GM19238 (cell line): ENCODE measurements around the gene SLC6A18.
"Not testable (repeated sequence)": the region's sequence is repeated elsewhere in the genome, so short reads cannot be mapped to it uniquely, and the experiment has no call there.

Experiments used
- DNase-seq: peaks from one replicate; pipeline ENCODE4 v3.0.0; 2011; ENCODE audit warnings: low spot score; ENCODE audit not compliant: insufficient read length

Gene SLC6A18

GRCh38 chr5:1251678-1252580 lies 26.7 kb downstream of the SLC6A18 start:
- DNase-seq: no peak

- no peak for DNase-seq
Measured at GRCh38 chr5:1252681-1253080, 27.5 kb downstream of the SLC6A18 start.

- DNase-seq: no peak
Measured at GRCh38 chr5:1253456-1254105, 28.4 kb downstream of the SLC6A18 start.

GRCh38 chr5:1254196-1254595 lies 29.0 kb downstream of the SLC6A18 start:
- DNase-seq: no peak

- DNase-seq: no peak
Measured at GRCh38 chr5:1255081-1255561, 29.9 kb downstream of the SLC6A18 start.

GRCh38 chr5:1256776-1257175 lies 31.6 kb downstream of the SLC6A18 start:
- no peak for DNase-seq

GRCh38 chr5:1257363-1257762 lies 32.2 kb downstream of the SLC6A18 start:
- DNase-seq: no peak

GRCh38 chr5:1257841-1258240 lies 32.7 kb downstream of the SLC6A18 start:
- no peak for DNase-seq

GRCh38 chr5:1259806-1260480 lies 34.8 kb downstream of the SLC6A18 start:
- DNase-seq: no peak

GRCh38 chr5:1261643-1262042 lies 36.5 kb downstream of the SLC6A18 start:
- no peak for DNase-seq

GRCh38 chr5:1262381-1262780 lies 37.2 kb downstream of the SLC6A18 start:
- no peak for DNase-seq

GRCh38 chr5:1264211-1264610 lies 39.0 kb downstream of the SLC6A18 start:
- no peak for DNase-seq

- no peak for DNase-seq
Measured at GRCh38 chr5:1265026-1265425, 39.8 kb downstream of the SLC6A18 start.

- no peak for DNase-seq
Measured at GRCh38 chr5:1265461-1266455, 40.6 kb downstream of the SLC6A18 start.

- DNase-seq: no peak
Measured at GRCh38 chr5:1266791-1267190, 41.6 kb downstream of the SLC6A18 start.

GRCh38 chr5:1267464-1267863 lies 42.3 kb downstream of the SLC6A18 start:
- DNase-seq: not testable (repeated sequence)

- no peak for DNase-seq
Measured at GRCh38 chr5:1268056-1268455, 42.9 kb downstream of the SLC6A18 start.

GRCh38 chr5:1268666-1269065 lies 43.5 kb downstream of the SLC6A18 start:
- DNase-seq: no peak

GRCh38 chr5:1270426-1270825 lies 45.2 kb downstream of the SLC6A18 start:
- no peak for DNase-seq
